GM12864 (cell line): Measurements from ENCODE around the gene ATAD1.

Source experiments
- DNase-seq: peaks from one replicate; pipeline ENCODE4 v3.0.0-alpha.2; 2011; ENCODE audit warnings: low read depth
- H3K4me3 ChIP-seq: 2 replicates; pipeline ENCODE4 v1.5.1; 2011; ENCODE audit warnings: mild to moderate bottlenecking, low read depth, low read length, control low read depth
- TF ChIP-seq, protein P1 (sequence below): IDR thresholded peaks from 2 replicates; pipeline ENCODE4 v1.5.1; 2011; ENCODE audit warnings: low read depth, mild to moderate bottlenecking, moderate library complexity, low read length, control low read depth, inconsistent platforms; ENCODE audit errors: missing control alignments

Gene ATAD1

DNA sequence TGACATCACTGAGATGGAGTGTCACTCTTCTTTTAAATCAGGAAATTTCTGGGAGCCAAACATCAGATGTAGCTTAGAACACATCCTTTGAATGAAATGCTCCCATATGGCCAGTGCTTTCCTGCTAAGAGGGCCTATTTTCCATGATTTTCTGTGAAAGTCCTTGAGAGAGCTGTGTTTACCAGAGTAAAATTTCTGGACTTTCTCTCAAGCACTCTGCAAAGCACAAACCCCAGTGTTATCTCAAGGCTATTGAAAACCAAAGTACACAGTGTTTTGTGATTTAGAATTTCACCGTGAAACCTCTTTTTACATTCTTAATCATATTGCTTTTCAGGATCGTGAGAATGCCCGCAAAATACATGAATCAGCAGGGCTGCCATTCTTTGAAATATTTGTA, 104.3 kb downstream of the ATAD1 start:
- TF ChIP-seq, protein P1, sequence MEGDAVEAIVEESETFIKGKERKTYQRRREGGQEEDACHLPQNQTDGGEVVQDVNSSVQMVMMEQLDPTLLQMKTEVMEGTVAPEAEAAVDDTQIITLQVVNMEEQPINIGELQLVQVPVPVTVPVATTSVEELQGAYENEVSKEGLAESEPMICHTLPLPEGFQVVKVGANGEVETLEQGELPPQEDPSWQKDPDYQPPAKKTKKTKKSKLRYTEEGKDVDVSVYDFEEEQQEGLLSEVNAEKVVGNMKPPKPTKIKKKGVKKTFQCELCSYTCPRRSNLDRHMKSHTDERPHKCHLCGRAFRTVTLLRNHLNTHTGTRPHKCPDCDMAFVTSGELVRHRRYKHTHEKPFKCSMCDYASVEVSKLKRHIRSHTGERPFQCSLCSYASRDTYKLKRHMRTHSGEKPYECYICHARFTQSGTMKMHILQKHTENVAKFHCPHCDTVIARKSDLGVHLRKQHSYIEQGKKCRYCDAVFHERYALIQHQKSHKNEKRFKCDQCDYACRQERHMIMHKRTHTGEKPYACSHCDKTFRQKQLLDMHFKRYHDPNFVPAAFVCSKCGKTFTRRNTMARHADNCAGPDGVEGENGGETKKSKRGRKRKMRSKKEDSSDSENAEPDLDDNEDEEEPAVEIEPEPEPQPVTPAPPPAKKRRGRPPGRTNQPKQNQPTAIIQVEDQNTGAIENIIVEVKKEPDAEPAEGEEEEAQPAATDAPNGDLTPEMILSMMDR = no peak
- DNase-seq = no peak

DNA sequence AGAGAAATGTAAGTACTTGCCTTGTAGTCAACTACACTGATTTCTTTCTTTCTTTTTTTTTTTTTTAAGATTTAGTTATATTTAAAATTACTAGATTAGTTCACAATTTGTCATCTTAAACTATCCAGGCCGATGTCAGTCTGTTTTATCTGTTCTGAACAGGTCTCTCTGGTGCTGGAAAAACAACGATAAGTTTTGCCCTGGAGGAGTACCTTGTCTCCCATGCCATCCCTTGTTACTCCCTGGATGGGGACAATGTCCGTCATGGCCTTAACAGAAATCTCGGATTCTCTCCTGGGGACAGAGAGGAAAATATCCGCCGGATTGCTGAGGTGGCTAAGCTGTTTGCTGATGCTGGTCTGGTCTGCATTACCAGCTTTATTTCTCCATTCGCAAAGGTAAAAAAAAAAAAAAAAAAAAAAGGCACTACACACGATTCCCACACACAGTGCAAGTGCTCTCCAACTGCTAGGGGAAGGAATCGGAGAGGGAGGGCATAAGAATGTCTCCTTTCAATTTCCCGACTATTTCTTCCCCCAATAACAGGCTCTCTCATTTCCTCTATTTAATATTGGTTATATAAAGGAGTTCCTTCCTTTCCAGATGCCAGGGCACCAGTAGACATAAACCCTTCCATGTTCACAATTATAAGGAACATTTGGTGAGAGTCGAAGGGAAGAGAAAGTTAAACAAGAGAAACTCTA, 105.0 kb downstream of the ATAD1 start:
- no peak for DNase-seq
- TF ChIP-seq, protein P1 = no peak
- no peak overlapping the region for H3K4me3 ChIP-seq

More for the DNA sequence above, 104.3 kb downstream of the ATAD1 start:
- no peak overlapping the region for H3K4me3 ChIP-seq

DNA sequence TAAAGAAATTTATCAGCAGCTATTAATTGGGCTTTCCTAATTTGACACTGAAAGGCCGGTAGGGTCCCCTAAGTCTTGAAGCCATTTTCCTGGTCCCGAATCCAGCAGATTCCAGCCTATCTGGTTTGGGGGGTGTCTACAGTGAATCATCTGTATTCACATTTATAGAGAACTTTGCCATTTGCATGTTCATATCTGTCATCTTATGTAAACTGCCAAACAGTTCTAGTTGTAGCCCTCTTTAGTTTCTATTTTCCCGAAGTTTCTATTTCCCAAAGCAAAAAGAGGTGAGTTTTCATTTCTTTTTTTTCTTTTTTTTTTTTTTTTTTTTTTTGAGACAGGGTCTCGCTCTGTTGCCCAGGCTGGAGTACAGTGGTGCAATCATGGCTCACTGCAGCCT, 110.8 kb downstream of the ATAD1 start:
- no peak for DNase-seq
- TF ChIP-seq, protein P1 = no peak
- H3K4me3 ChIP-seq = no peak overlapping the region

DNA sequence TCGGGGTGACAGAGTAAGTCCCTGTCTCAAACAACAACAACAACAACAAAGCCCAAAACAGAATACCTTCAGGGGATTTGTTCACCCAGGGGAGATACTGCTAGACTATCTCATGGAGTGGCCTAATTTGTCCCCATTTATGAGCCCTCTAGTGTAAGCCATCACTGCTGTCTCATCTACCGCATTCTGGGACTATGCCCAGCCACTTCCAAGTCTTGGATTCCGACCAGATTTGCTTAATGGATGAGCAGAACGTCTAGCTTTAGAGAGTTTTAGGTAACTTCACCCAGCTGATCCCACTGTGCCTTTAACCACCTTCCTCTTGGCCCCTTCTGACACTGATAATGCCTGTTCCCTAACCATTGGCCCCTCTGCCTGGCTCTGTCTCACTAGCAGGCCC, 111.3 kb downstream of the ATAD1 start:
- TF ChIP-seq, protein P1 = no peak
- no peak for DNase-seq

DNA sequence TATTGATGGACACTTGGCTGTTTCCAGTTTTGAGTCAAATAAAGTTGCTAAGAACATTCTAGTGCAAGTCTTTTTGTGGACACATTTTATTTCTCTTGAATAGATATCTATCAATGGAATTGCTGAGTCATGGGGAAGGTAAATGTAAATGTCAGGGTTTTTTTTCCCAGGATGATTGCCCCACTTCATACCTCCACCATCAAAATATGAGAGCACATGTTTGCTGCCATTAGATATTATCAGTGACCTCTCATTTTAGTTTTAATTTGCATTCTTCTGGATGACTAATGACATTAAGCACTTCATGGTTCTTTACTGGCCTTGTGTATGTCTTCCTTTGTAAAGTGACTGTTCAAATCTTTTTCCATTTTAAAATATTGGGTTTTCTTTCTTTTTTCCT, 112.7 kb downstream of the ATAD1 start:
- TF ChIP-seq, protein P1 = no peak
- H3K4me3 ChIP-seq = no peak overlapping the region
- no peak for DNase-seq

More for the DNA sequence above, 111.3 kb downstream of the ATAD1 start:
- no peak overlapping the region for H3K4me3 ChIP-seq

DNA sequence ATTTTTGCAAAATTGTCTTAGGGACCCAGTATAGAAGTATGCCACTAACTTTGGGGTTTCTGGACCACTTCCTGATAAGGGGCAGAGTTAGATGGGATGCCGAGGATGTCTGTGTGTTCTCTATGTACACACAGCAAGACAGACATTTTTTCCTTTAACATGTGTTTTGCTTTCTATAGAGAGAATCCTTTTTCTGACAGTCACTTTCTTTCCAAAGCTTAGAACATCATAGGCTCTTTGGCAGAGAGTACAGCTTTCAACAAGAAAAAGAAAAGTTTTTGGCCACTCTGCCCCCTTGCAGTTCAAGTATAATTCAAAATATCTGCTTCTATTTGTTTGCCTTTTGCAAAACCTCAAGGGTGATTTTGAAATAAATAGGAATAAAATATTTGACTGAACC, 114.3 kb downstream of the ATAD1 start:
- H3K4me3 ChIP-seq = no peak overlapping the region
- DNase-seq = no peak
- TF ChIP-seq, protein P1 = no peak

DNA sequence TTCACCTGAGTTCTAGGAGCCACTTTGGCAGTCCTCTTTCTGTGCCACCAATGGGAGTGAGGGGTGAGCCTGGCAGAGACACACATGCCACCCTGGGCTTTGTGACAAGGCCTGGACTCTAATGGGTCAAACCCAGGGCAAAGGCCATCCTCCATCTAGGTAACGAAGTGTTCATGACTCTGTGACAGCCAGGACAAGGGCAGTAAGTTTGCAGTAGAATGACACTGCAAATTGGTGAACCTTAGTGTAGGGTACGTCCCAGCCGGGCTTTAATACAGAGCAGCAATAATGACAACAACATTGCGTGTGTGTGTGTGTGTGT, 115.1 kb downstream of the ATAD1 start:
- TF ChIP-seq, protein P1 = no peak
- H3K4me3 ChIP-seq = no peak overlapping the region
- no peak for DNase-seq
